C4-2B (cell line): ENCODE data around the gene SLC6A1.

Experiments used
- H3K27ac ChIP-seq: fragments of 450-650 bp; 2 replicates; pipeline ENCODE4 v1.5.1; 2017
- ZFX ChIP-seq: fragments of 450-650 bp; IDR thresholded peaks from 2 replicates; pipeline ENCODE4 v1.6.1; 2017
- TF ChIP-seq, protein P1 (sequence below): fragments of 450-650 bp; conservative IDR thresholded peaks from 2 replicates; pipeline ENCODE4 v1.5.1; 2017; ENCODE audit warnings: mild to moderate bottlenecking

SLC6A1 gene

GRCh38 chr3:11001658-11002021 is 9.1 kb downstream of the SLC6A1 start:
- H3K27ac ChIP-seq, result no peak overlapping the region
- TF ChIP-seq ZFX, result no peak

- H3K27ac ChIP-seq, result no peak overlapping the region
- TF ChIP-seq, protein P1, sequence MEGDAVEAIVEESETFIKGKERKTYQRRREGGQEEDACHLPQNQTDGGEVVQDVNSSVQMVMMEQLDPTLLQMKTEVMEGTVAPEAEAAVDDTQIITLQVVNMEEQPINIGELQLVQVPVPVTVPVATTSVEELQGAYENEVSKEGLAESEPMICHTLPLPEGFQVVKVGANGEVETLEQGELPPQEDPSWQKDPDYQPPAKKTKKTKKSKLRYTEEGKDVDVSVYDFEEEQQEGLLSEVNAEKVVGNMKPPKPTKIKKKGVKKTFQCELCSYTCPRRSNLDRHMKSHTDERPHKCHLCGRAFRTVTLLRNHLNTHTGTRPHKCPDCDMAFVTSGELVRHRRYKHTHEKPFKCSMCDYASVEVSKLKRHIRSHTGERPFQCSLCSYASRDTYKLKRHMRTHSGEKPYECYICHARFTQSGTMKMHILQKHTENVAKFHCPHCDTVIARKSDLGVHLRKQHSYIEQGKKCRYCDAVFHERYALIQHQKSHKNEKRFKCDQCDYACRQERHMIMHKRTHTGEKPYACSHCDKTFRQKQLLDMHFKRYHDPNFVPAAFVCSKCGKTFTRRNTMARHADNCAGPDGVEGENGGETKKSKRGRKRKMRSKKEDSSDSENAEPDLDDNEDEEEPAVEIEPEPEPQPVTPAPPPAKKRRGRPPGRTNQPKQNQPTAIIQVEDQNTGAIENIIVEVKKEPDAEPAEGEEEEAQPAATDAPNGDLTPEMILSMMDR, result no peak
- no peak for TF ChIP-seq ZFX
These were observed 9.8 kb downstream of the SLC6A1 start for GRCh38 chr3:11002371-11002807.

- TF ChIP-seq ZFX, result no peak
- TF ChIP-seq, protein P1, result no peak
- no peak overlapping the region for H3K27ac ChIP-seq
These were observed 12.0 kb downstream of the SLC6A1 start for GRCh38 chr3:11004563-11004962.

DNA sequence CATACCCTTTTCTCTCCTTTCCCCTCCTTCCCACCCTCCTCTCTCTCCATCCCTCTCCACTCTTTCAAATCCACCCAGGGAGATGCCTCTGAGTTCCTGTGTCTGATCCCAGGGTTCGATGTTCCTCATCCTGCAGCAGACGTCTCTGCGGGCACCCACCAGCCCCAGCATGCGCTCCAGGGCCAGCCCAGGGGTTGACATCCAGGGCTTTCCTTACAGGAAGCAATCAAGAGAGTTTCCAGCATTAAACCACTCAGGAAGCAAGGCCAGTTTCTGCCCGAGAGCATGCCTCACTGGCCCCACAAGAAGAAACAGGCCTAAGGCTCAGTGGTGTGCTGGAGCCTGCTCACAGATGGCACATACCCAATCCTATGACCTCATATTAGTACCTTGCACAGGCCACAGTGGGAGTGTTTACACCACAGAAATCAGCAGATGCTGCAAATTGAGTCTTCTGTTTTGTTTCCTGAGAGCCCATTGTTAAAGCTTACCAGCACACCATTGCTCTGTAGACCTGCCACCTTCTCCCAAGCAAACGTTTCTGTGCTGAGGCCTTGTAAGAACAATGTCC is 13.2 kb downstream of the SLC6A1 start:
- no peak overlapping the region for H3K27ac ChIP-seq
- TF ChIP-seq, protein P1, result no peak
- TF ChIP-seq ZFX, result no peak

- no peak for TF ChIP-seq ZFX
- TF ChIP-seq, protein P1, result no peak
- no peak overlapping the region for H3K27ac ChIP-seq
These were observed 14.7 kb downstream of the SLC6A1 start for GRCh38 chr3:11006986-11007933.

GRCh38 chr3:11009898-11010297 is 17.4 kb downstream of the SLC6A1 start:
- no peak for TF ChIP-seq ZFX
- TF ChIP-seq, protein P1, result no peak
- no peak overlapping the region for H3K27ac ChIP-seq

GRCh38 chr3:11010426-11011165 is 18.0 kb downstream of the SLC6A1 start:
- H3K27ac ChIP-seq, result no peak overlapping the region
- TF ChIP-seq ZFX, result no peak
- TF ChIP-seq, protein P1, result no peak
